Activated CD8-positive, alpha-beta memory T cell treated with anti-CD3 and anti-CD28 coated beads for 24 hours (primary cell): ENCODE results near the gene CTIF.

ENCODE experiments used
- DNase-seq: peaks from one replicate; pipeline ENCODE4 v3.0.0-alpha.2; 2020

Gene CTIF

GRCh38 chr18:48575658-48576456 is 37.0 kb downstream of the CTIF start:
- DNase-seq, result no peak

- DNase-seq, result no peak
Observed at GRCh38 chr18:48576457-48576771, 37.6 kb downstream of the CTIF start.

GRCh38 chr18:48577478-48578190 is 38.8 kb downstream of the CTIF start:
- DNase-seq, result no peak

- DNase-seq, result no peak
Observed at GRCh38 chr18:48578289-48578688, 39.5 kb downstream of the CTIF start.

- no peak for DNase-seq
Observed at GRCh38 chr18:48580066-48580465, 41.2 kb downstream of the CTIF start.

- no peak for DNase-seq
Observed at GRCh38 chr18:48580782-48581181, 42.0 kb downstream of the CTIF start.

GRCh38 chr18:48581206-48581605 is 42.4 kb downstream of the CTIF start:
- no peak for DNase-seq

GRCh38 chr18:48581941-48582340 is 43.1 kb downstream of the CTIF start:
- no peak for DNase-seq

- DNase-seq, result no peak
Observed at GRCh38 chr18:48582946-48583345, 44.1 kb downstream of the CTIF start.

GRCh38 chr18:48583573-48583972 is 44.7 kb downstream of the CTIF start:
- no peak for DNase-seq

GRCh38 chr18:48589797-48590519 is 51.1 kb downstream of the CTIF start:
- DNase-seq, result no peak

GRCh38 chr18:48590678-48591077 is 51.8 kb downstream of the CTIF start:
- DNase-seq, result no peak

GRCh38 chr18:48592540-48593171 is 53.8 kb downstream of the CTIF start:
- no peak for DNase-seq

GRCh38 chr18:48594471-48595094 is 55.8 kb downstream of the CTIF start:
- DNase-seq, result no peak

- no peak for DNase-seq
Observed at GRCh38 chr18:48595703-48596218, 56.9 kb downstream of the CTIF start.

GRCh38 chr18:48597110-48597509 is 58.3 kb downstream of the CTIF start:
- DNase-seq, result no peak

GRCh38 chr18:48597671-48598070 is 58.8 kb downstream of the CTIF start:
- no peak for DNase-seq

GRCh38 chr18:48599391-48599790 is 60.6 kb downstream of the CTIF start:
- DNase-seq, result no peak

- no peak for DNase-seq
Observed at GRCh38 chr18:48600046-48600445, 61.2 kb downstream of the CTIF start.

- no peak for DNase-seq
Observed at GRCh38 chr18:48600456-48601090, 61.7 kb downstream of the CTIF start.

- no peak for DNase-seq
Observed at GRCh38 chr18:48601343-48601742, 62.5 kb downstream of the CTIF start.

- DNase-seq, result no peak
Observed at GRCh38 chr18:48602759-48603390, 64.0 kb downstream of the CTIF start.
